Measurements from ENCODE around the gene CPNE2. TPM values are rescaled to one million over a fixed set of nuclear protein-coding genes. Genes with fewer than 3 reads are reported as not detected.

CPNE2 gene
- total and polyA plus RNA-seq, 9 donors = 12.3 to 32.3 (median 18.1) TPM

DNA sequence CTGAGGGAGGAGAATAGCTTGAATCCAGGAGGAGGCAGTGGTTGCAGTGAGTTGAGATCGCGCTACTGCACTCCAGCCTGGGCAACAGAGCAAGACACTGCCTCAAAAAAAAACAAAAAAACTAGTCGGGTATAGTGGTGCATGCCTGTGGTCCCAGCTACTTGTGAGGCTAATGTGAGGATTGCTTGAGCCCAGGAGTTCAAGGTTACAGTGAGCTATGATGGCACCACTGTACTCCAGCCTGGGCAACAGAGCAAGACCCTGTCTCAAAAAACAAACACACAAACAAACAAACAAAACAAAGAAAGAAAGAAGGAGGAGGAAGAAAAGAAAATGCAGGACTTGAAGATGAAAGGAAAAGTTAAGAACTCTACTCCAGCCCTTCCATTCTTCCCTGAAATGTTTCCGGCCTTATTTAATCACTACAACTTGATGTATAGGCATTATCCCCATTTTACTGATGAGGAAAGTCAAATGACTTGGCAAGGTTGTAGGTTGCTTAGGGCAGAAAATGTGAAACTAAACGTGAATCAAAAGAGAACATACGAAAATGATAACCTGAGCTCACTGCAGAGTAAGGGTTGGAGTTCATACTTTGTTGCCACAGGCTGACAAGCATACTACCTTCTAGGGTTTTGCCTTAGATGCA lies 63.4 kb downstream of the CPNE2 start:
- TF ChIP-seq CTCF (IDR thresholded peaks at IDR 0.05) (no peak), POLR2A (IDR thresholded peaks at IDR 0.05) (no peak)
- Histone ChIP-seq H3K27me3 (no peaks in the 10 kb centered on the region), H3K27ac (no peak overlapping the region), H3K9me3 (no peaks in the 10 kb centered on the region), H3K4me3 (no peak overlapping the region), H3K36me3 (no peaks in the 10 kb centered on the region), H3K4me1 (ENCODE audit: insufficient read depth) (no peaks in the 10 kb centered on the region)
- DNase-seq = no peak
- intact Hi-C loops (cut with DNase I) = no loop called here
- 80 to 87% (median 82%) methylated on average over 6 of the region's 6 CpGs for WGBS, 3 donors

DNA sequence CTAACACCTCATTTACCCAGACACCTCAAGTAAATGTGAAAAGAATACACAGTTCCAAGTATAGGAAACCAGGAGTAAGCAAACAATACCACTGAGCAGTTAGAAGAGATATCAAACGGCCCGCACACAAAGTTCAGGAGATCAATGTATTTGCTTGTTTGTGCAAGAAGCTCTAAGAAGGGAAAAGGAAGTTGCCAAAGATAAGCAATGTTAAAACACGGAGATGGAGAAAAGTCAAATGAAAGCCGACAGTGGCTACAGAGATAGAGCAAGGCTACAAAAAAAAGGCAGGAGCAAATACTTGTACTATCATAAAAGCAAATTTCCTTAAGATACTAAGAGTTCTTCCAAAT lies 63.9 kb downstream of the CPNE2 start:
- Histone ChIP-seq H3K4me1 (ENCODE audit: insufficient read depth) (no peaks in the 10 kb centered on the region), H3K27me3 (no peaks in the 10 kb centered on the region), H3K9me3 (no peaks in the 10 kb centered on the region), H3K4me3 (no peak overlapping the region), H3K36me3 (no peaks in the 10 kb centered on the region), H3K27ac (no peak overlapping the region)
- 30 to 62% (median 46%) methylated on average over 4 of the region's 4 CpGs for WGBS, 3 donors
- DNase-seq = no peak
- intact Hi-C loops (cut with DNase I) = no loop called here
- TF ChIP-seq POLR2A (IDR thresholded peaks at IDR 0.05) = no peak
- TF ChIP-seq EP300 (IDR thresholded peaks at IDR 0.05) = no peak
- no peak for TF ChIP-seq CTCF (IDR thresholded peaks at IDR 0.05)

DNA sequence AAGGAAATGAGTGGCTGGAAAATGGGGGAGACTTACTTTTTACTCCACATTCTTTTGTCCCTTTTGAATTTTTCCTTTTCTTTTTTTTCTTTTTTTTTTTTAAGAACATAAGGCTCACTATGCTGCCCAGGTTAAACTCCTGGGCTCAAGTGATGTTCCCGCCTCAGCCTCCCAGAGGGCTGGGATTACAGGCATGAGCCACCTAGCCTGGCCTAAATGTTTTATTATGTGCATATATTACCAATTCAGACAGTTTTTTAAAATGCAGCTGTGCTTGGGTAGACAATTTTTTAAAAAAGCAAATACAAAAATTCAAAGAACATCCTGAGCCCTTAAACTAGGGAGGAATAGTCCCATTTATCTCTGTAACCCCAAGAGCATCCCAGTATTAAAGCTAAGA lies 65.2 kb downstream of the CPNE2 start:
- Histone ChIP-seq H3K4me3 (no peak overlapping the region), H3K36me3 (no peaks in the 10 kb centered on the region), H3K27ac (no peak overlapping the region), H3K4me1 (ENCODE audit: insufficient read depth) (no peaks in the 10 kb centered on the region), H3K9me3 (no peaks in the 10 kb centered on the region), H3K27me3 (no peaks in the 10 kb centered on the region)
- intact Hi-C loops (cut with DNase I) = no loop called here
- TF ChIP-seq EP300 (IDR thresholded peaks at IDR 0.05) (no peak), CTCF (IDR thresholded peaks at IDR 0.05) (no peak), POLR2A (IDR thresholded peaks at IDR 0.05) (no peak)
- WGBS, 3 donors = 98% methylated on average over 1 of the region's 1 CpG
- DNase-seq = no peak

GRCh38 chr16:57159447-57159846 lies 67.1 kb downstream of the CPNE2 start:
- no peak overlapping the region for H3K27ac ChIP-seq
- WGBS, 3 donors = 88 to 89% (median 88%) methylated on average over 4 of the region's 4 CpGs
- H3K4me1 ChIP-seq (ENCODE audit: insufficient read depth) = no peaks in the 10 kb centered on the region
- TF ChIP-seq CTCF (IDR thresholded peaks at IDR 0.05) = no peak
- TF ChIP-seq EP300 (IDR thresholded peaks at IDR 0.05) = no peak
- TF ChIP-seq POLR2A (IDR thresholded peaks at IDR 0.05) = no peak
- H3K9me3 ChIP-seq = no peaks in the 10 kb centered on the region
- no peak overlapping the region for H3K4me3 ChIP-seq
- no peaks in the 10 kb centered on the region for H3K36me3 ChIP-seq
- H3K27me3 ChIP-seq = no peaks in the 10 kb centered on the region
- DNase-seq = no peak
- intact Hi-C loops (cut with DNase I) = no loop called here

Data from ovary (tissue), 9 donors.